HG03571 (cell line): ENCODE measurements around the gene HOXB9.

Experiments
- ATAC-seq: cut with Tn5 transposase; IDR thresholded peaks from one replicate; pipeline ENCODE4 v1.9.1; 2021; ENCODE audit not compliant: unreplicated experiment

The HOXB9 gene

DNA sequence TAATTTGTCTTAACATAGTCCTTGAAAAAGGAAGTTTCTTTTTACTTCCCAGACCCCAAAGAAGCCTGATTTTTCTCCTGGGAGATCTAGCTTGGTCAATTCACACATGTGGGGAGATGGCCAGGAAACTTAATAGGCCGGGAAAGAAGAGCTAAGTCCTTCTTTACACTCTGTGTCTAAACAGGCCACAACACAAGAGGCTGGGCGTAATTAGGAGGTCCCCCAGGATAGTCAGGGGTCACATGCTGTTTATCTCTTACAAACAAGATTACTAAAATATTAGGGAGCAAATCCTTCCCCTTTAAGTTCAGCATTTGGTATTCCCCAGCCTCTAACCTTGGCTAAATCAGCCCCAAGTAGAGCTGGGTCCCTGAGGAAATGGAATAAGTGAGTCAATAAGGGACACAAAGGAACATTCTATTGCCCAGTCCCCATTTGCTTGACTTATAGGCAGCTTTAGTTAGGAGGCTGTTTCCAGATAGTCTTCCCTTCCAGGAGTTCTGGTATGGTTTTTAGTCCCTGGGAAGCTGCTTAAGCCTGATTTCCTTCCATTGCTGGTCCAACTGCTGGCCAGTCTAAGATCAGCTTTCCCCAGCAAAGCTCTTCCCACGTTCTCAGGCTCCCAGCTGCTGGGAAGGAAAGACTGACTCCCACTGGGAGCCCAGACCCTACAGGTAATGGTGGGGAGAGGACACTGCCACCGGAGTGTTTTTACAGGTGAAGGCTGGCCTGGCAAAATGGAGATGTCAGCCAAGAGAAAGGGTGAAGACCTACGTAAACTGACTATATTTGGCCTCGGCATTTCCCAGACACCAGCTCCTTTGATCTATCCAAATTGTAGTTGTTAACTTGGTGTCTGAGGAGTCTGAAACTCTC lies 14.1 kb upstream of the HOXB9 start:
- ATAC-seq: no peak

- ATAC-seq: no peak
Measured at GRCh38 chr17:48639136-48639535, 13.0 kb upstream of the HOXB9 start.

GRCh38 chr17:48637323-48638260 lies 11.4 kb upstream of the HOXB9 start:
- no peak for ATAC-seq

DNA sequence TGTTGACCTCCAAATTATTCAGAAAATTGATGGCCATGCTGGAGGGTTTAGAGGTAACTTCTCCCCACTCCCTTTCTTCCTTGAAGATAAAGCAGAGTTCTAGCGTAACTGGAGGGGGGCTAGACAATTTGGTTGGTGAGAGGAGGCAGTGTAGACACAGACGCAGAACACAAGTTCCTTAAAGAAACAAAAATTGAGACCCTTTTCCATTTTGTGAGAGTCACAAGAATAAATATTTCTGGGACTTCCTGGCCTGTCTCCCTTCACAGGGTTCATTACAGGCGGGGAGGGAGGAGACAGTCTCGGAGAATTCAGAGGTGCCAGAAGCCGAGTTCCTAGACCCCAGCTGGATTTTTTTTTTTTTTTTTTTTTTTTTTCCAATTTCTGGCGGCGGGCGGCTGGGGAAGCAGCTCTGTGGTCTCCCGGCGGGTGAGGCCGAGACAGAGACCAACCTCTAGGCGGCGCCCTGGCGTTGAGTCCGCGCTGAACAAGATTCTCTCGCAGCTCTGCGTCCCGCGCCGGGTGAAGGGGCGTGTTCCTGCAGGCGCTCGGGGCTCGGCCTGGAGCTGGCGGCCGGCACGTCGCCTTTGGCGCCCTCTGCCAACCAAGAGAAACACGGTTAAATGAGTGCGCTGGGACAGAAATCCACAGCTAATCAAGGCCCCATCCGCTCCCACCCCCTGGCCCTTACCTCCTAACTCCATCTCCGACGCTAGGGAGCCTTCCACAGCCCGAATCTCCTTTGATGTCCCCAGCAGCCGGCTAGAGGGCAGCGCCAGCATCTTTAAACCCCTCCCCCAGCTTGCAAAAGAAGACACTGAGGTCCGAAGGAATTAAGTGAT lies 10.2 kb upstream of the HOXB9 start:
- ATAC-seq: no peak

- ATAC-seq: no peak
Measured at GRCh38 chr17:48634493-48635208, 8.5 kb upstream of the HOXB9 start.

GRCh38 chr17:48633266-48633677 lies 7.1 kb upstream of the HOXB9 start:
- ATAC-seq: no peak

DNA sequence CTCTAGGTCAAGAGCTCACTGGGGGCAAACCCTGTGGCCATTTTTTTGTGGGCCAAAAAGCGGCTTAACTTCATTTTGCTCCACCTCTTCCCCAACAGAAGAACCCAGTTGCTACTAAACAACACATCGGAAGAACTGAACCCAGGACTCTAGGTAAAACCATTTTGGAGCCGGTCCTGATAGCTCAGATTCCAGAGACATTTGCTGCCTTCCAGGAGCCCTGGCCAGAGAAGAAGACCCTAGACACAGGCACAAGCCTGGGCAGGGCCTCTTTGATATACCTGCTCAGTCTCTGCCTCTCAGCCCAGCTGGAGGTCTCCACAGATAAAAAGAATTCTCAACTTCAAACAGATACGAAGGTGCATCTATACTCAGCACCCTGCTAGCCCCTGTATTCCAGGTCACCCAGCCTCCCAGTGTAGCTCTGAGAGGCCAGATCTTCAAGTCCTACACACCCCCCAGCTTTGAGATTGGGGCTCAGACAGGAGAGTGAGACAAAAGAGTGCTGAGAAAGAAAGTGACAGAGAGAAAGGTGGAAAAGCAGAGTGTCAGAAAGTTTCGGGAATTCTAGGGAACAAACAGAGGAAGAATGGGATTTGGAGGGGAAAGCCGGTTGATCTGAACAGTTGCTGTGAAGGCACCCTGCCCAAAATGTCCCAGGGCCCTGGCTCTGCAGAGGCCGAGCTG lies 6.6 kb upstream of the HOXB9 start:
- no peak for ATAC-seq

GRCh38 chr17:48631693-48632578 lies 5.8 kb upstream of the HOXB9 start:
- no peak for ATAC-seq

- ATAC-seq: no peak
Measured at GRCh38 chr17:48630925-48631692, 5.0 kb upstream of the HOXB9 start.

DNA sequence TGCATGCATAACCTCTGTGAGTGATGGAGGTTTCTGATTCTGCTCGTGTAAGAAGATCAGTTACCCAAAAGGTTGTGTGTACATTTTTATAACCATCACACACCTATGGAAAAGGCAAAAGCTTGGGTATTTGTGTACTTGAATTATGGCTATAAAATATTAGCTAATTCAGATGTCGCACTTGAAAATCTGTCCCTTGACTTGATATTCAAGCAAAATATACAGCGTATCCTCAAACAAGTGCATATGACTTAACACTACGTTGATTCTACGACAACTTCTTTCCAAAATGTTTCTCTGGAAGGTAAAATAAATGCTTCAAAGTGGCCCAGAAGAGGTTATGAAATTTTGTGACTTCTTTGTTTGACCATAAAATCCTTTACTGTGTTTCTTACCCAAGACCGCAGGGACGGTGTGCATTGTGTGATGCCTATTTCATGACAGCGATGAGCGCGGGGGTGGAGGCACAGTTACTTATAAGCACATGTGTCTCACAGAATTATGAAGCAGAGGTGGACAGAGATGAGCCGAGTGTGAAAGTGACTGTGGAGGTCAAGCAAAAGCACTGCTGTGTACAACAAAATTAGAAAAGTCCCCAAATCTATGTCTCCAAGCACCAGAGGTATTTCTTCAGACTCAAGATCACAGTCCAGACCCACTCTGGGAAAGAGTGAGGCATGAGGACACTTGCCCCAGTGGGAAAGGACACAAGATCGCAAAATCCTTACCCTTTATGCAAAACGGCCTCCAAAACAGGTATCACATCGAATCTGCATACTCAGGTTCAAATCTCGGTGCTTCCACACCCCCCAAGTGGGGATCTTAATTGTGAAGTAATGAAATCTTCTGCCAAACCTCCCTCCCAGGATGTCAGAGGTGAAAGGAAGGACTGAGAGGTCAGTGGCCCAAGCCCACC lies 4.1 kb upstream of the HOXB9 start:
- ATAC-seq: no peak

GRCh38 chr17:48629411-48629759 lies 3.2 kb upstream of the HOXB9 start:
- ATAC-seq: no peak

GRCh38 chr17:48628649-48629410 lies 2.7 kb upstream of the HOXB9 start:
- ATAC-seq: no peak

GRCh38 chr17:48627623-48628521 lies 1.7 kb upstream of the HOXB9 start:
- ATAC-seq: no peak

DNA sequence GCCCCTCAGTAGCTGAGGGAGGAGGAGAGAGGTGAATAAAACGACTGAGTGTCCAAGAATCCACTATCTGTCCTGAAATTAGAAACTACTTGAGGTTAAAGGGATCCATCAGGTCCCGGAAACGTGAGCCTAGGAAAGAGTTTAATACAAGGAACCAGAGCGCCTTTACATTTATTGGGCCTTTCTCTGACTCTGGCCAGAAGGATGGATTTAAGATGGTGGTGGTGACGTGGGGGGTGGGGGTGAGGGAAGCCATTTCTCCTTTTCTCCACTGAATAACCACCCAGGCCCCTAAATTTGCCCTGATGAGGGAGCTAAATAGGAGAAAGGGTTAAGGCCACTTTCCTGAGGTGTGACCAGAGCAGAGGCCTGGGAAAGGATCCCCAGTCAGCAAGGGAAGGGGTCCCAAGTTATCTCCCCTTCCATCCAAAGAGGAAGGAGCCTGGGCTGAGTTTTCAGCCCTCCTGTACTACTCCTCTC lies 1.0 kb upstream of the HOXB9 start:
- ATAC-seq: no peak
